ENCODE measurements around the gene ZNF563. TPM values are rescaled to one million over a fixed set of nuclear protein-coding genes. Genes with fewer than 3 reads are reported as not detected.

The ZNF563 gene
- total RNA-seq, 1 donor from 2014 or later = 4.5 TPM

- Histone ChIP-seq H3K9me3 (replicated peaks) (peaks cover 98% of the 10 kb centered on the region), H3K36me3 (peaks cover 87% of the 10 kb centered on the region), H3K4me3 (no peak overlapping the region), H3K4me1 (no peaks in the 10 kb centered on the region), H3K27me3 (ENCODE audit: low read depth) (no peaks in the 10 kb centered on the region), H3K27ac (replicated peaks) (no peak overlapping the region)
- intact Hi-C loops (cut with micrococcal nuclease) = no loop called here
- no peak for TF ChIP-seq CTCF (IDR thresholded peaks at IDR 0.05; ENCODE audit: borderline replicate concordance)
- DNase-seq = no peak
These were observed 61.0 kb downstream of the ZNF563 start for GRCh38 chr19:12272386-12272785.

DNA sequence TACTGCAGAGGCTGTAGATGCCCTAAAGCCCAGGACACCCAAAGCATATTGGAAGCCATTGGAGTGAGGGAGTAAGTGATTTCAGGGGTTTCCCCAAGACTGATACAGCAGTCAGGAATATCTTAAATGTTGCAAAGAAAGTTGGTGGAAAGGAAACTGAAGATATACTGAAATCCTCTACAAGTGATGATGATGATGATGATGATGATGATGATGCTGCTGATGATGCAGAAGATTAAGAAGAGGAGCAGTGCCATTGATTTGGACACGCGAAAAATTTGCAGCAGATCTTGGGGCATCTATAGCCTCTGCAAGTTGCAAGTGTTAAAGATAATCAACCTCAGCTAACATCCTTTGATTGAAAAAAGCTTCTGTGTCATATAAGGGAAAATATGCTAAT, 62.6 kb downstream of the ZNF563 start:
- H3K9me3 ChIP-seq (replicated peaks) = peaks cover 96% of the 10 kb centered on the region

More for the DNA sequence above, 62.6 kb downstream of the ZNF563 start:
- Histone ChIP-seq H3K4me1 (no peaks in the 10 kb centered on the region), H3K27me3 (ENCODE audit: low read depth) (no peaks in the 10 kb centered on the region), H3K36me3 (peaks cover 75% of the 10 kb centered on the region), H3K27ac (replicated peaks) (no peak overlapping the region), H3K4me3 (no peak overlapping the region)
- TF ChIP-seq CTCF (IDR thresholded peaks at IDR 0.05; ENCODE audit: borderline replicate concordance) = no peak
- intact Hi-C loops (cut with micrococcal nuclease) = no loop called here
- DNase-seq = no peak

Other genes starting within 250 kb of the ZNF563 start
- 2.2 TPM for gene ZNF20, start 193.3 kb downstream of the ZNF563 start, total RNA-seq
- 4.0 TPM for gene ZNF625, start 176.9 kb downstream of the ZNF563 start, total RNA-seq
- gene ZNF136, start 170.5 kb downstream of the ZNF563 start, total RNA-seq = 5.6 TPM
- gene ZNF44, start 38.8 kb downstream of the ZNF563 start, total RNA-seq = 7.8 TPM
- 3.4 TPM for gene ZNF442, start 32.0 kb upstream of the ZNF563 start, total RNA-seq
- 2.0 TPM for gene ZNF799, start 67.6 kb upstream of the ZNF563 start, total RNA-seq
- 2.3 TPM for gene ZNF443, start 107.4 kb upstream of the ZNF563 start, total RNA-seq
- gene ZNF709, start 151.2 kb upstream of the ZNF563 start, total RNA-seq = 1.1 TPM
- 11.1 TPM for gene ZNF564, start 217.8 kb upstream of the ZNF563 start, total RNA-seq